Spleen (tissue), 11 donors: Measurements from ENCODE around the gene EFR3B. TPM values are rescaled to one million over a fixed set of nuclear protein-coding genes. Genes with fewer than 3 reads are reported as not detected.

ENCODE experiments used
- DNase-seq: peaks from one replicate; pipeline ENCODE4 v3.0.0-alpha.2; 2020
- H3K27ac ChIP-seq, 8 donors: fragments of 200-600 bp; sonication (generic) in 7 of 8; 1 replicate in 4 of 8; 2 replicates in 4 of 8; pipeline versions ENCODE4 v1.5.0 to v1.8.0; 2016 to 2021; ENCODE audit warnings: inconsistent platforms in 4 of 8, mild to moderate bottlenecking in 4 of 8, moderate library complexity in 1 of 8
- H3K27me3 ChIP-seq, 7 donors: fragments of 200-600 bp; sonication (generic) in 6 of 7; replicated peaks in 1 of 7; 1 replicate in 4 of 7; 2 replicates in 3 of 7; pipeline versions ENCODE4 v1.5.0 to v1.8.0; 2016 to 2021; ENCODE audit warnings: inconsistent platforms in 3 of 7, mild to moderate bottlenecking in 1 of 7
- H3K36me3 ChIP-seq, 6 donors: fragments of 200-600 bp; sonication (generic) in 5 of 6; 1 replicate in 4 of 6; 2 replicates in 2 of 6; pipeline versions ENCODE4 v1.5.0 to v1.8.0; 2016 to 2021; ENCODE audit warnings: inconsistent platforms in 2 of 6
- H3K4me1 ChIP-seq, 6 donors: fragments of 200-600 bp; sonication (generic) in 5 of 6; 1 replicate in 3 of 6; 2 replicates in 3 of 6; pipeline versions ENCODE4 v1.5.0 to v1.8.0; 2016 to 2021; ENCODE audit warnings: inconsistent platforms in 3 of 6
- H3K4me3 ChIP-seq, 8 donors: fragments of 200-600 bp; sonication (generic) in 7 of 8; 1 replicate in 4 of 8; 2 replicates in 4 of 8; pipeline versions ENCODE4 v1.5.0 to v1.8.0; 2016 to 2021; ENCODE audit warnings: inconsistent platforms in 4 of 8, mild to moderate bottlenecking in 4 of 8, moderate library complexity in 2 of 8
- H3K9me3 ChIP-seq, 8 donors: fragments of 200-600 bp; sonication (generic) in 7 of 8; 1 replicate in 4 of 8; 2 replicates in 4 of 8; pipeline versions ENCODE4 v1.5.0 to v1.8.0; 2016 to 2021; ENCODE audit warnings: inconsistent platforms in 4 of 8
- POLR2A ChIP-seq, 3 donors: fragments of 450-650 bp; IDR thresholded peaks; one replicate each; pipeline ENCODE4 v1.5.1; 2017; ENCODE audit warnings: antibody characterized with exemption in 3 of 3, mild to moderate bottlenecking in 1 of 3
- POLR2AphosphoS5 ChIP-seq, 3 donors: sonication (generic); formaldehyde crosslinking; IDR thresholded peaks; one replicate each; pipeline ENCODE4 v1.5.1; 2017; ENCODE audit warnings: antibody characterized with exemption in 3 of 3
- WGBS, 5 donors: extraction: QIAGEN DNeasy Blood & Tissue Kit in 3 of 5; methylation state at CpG; one replicate each; pipeline versions ENCODE4 v1.1.5 to v1.1.7; 2013 to 2018; 5-methylcytosine and 5-hydroxymethylcytosine counted together
- intact Hi-C: fragments of 100-400 bp; cut with DNase I; formaldehyde crosslinking; loops from one replicate; pipeline ENCODE4 v1.15.0; 2023; ENCODE audit warnings: low total_unique reads
- polyA plus RNA-seq, 3 donors: library from polyadenylated mRNA; stranded (reverse); fragments of 200-250 nt; gene quantifications; one replicate each; pipeline ENCODE4 v1.2.1, GENCODE V29; 2013
- total RNA-seq, 7 donors: library from RNA; depleted of rRNA in 3 of 7; stranded (reverse); fragments of >200 nt in 3 of 7; fragmentation: NEBNext Ultra II Directional in 4 of 7; extraction: Animal tissue kit (Norgen Biotek cat#: 25700) in 4 of 7; gene quantifications; one replicate each; pipeline versions ENCODE4 v1.1.0 to v1.2.1, GENCODE V29; 2016 to 2021
- TF ChIP-seq, protein P1 (sequence below), 11 experiments: fragments of 200-600 bp in 7 of 11; fragments of 450-650 bp in 4 of 11; sonication (generic) in 4 of 11; IDR thresholded peaks in 8 of 11; conservative IDR thresholded peaks in 3 of 11; 1 replicate in 7 of 11; 2 replicates in 4 of 11; pipeline versions ENCODE4 v1.4.0 to v1.8.0; 2016 to 2021; ENCODE audit warnings: antibody characterized with exemption in 11 of 11, inconsistent platforms in 4 of 11, mild to moderate bottlenecking in 1 of 11
- donor health status: healthy with polysubstance abuse.
- donor health status: DM: no; HTN: no; CAD: no; lungs with moderate emphysema.
- donor health status: DM: no; HTN: no; CAD: no.
- donor health status: Bipolar disorder and iron deficiency.
- donor health status: healthy.
- donor health status: DM: no; HTN: no; CAD: no.
- donor health status: DM: yes; HTN: yes; CAD: no.

EFR3B gene
- total and polyA plus RNA-seq, 10 donors: 0.22 to 13.2 (median 8.2) TPM

DNA sequence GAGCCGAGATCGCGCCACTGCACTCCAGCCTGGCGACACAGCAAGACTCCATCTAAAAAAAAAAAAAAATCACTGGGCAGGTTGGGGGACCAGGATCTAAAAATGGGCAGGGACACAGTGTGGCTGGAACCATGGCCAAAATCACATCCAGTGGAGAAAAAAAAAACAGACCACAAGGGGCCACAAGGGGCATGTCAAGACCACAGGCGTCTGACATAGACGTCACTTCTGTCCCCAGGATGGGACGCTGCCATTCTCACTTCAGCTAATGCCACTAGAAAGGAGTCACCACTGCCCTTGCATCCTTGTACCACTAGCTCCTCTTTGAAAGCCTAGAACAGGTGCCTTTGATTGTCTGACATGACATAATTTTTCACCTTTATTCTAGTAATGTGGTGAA is 129.0 kb downstream of the EFR3B start:
- peaks cover 7 to 30% (median 19%) of the 10 kb centered on the region in 6 donors for H3K4me1 ChIP-seq
- TF ChIP-seq, protein P1, sequence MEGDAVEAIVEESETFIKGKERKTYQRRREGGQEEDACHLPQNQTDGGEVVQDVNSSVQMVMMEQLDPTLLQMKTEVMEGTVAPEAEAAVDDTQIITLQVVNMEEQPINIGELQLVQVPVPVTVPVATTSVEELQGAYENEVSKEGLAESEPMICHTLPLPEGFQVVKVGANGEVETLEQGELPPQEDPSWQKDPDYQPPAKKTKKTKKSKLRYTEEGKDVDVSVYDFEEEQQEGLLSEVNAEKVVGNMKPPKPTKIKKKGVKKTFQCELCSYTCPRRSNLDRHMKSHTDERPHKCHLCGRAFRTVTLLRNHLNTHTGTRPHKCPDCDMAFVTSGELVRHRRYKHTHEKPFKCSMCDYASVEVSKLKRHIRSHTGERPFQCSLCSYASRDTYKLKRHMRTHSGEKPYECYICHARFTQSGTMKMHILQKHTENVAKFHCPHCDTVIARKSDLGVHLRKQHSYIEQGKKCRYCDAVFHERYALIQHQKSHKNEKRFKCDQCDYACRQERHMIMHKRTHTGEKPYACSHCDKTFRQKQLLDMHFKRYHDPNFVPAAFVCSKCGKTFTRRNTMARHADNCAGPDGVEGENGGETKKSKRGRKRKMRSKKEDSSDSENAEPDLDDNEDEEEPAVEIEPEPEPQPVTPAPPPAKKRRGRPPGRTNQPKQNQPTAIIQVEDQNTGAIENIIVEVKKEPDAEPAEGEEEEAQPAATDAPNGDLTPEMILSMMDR (IDR thresholded peaks at IDR 0.05 in 8 of 11, conservative IDR thresholded peaks at IDR 0.05 in 3 of 11): no peak
- TF ChIP-seq POLR2A (IDR thresholded peaks at IDR 0.05) (no peak), POLR2AphosphoS5 (IDR thresholded peaks at IDR 0.05) (no peak)
- WGBS, 5 donors: 75 to 82% (median 80%) methylated on average over 7 of the region's 7 CpGs
- no peaks in the 10 kb centered on the region for H3K9me3 ChIP-seq
- H3K36me3 ChIP-seq: no peaks in the 10 kb centered on the region
- peaks cover 6 to 63% (median 38%) of the 10 kb centered on the region in 7 donors for H3K27me3 ChIP-seq
- intact Hi-C loops: no loop called here
- no peak for DNase-seq
- H3K27ac ChIP-seq: no peak overlapping the region
- no peak overlapping the region for H3K4me3 ChIP-seq

DNA sequence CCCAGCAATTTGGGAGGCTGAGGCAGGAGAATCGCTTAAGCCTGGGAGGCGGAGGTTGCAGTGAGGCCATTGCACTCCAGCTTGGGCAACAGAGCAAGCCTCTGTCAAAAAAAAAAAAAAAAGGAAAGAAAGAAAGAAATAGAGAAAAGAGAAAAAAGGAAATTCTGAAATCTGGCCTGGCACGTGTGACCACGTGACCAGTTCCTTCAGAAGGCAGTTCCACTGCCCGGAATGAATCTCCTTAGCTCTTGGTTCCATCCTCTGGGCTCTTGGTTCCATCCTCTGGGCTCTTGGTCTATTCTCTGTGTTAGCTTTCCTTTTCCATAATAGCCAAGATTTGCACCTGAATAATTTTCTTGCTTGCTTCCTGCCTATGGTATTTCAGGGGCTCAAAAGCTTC is 131.8 kb downstream of the EFR3B start:
- Histone ChIP-seq H3K4me3 (no peak overlapping the region), H3K27me3 (peaks cover 0 to 52% (median 20%) of the 10 kb centered on the region in 7 donors), H3K9me3 (no peaks in the 10 kb centered on the region), H3K4me1 (peaks cover 0 to 4% (median 2%) of the 10 kb centered on the region in 6 donors), H3K27ac (peak overlapping the region in 1 of 8 donors; percentile 25), H3K36me3 (no peaks in the 10 kb centered on the region)
- intact Hi-C loops: no loop called here
- 79 to 87% (median 84%) methylated on average over 5 of the region's 5 CpGs for WGBS, 5 donors
- TF ChIP-seq, protein P1 (IDR thresholded peaks at IDR 0.05 in 8 of 11, conservative IDR thresholded peaks at IDR 0.05 in 3 of 11): no peak
- TF ChIP-seq POLR2A (IDR thresholded peaks at IDR 0.05): no peak
- TF ChIP-seq POLR2AphosphoS5 (IDR thresholded peaks at IDR 0.05): no peak
- no peak for DNase-seq

DNA sequence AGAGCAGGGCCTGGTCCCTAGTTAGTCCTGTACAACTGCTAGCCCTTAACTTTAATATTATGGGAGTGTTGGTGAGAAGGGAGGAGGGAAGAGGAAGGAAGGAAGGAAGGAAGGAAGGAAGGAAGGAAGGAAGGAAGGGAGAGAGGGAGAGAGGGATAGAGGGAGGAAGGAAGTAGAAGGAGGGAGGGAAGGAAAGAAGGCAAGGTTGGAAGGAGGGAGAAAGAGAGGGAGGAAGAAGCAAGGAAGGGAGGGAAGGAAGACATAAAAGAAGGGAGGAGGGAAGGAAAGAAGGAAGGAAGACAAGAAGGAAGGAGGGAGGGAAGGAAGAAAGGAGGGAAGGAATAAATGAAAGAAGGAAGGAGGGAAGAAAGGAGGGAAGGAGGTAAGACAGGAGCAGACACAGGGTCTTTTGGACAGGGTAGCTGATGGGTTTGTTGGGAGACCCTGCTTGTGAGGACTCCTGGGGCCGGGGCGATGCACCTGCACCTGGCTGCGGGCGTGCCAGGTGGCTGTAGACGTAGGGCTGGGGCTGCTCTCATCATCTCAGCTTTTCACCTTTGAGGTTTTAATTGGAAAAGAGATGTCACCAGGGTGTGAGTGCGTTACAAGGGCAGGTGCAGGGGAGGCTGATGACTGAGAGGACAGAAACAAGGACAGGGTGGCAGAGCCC is 132.5 kb downstream of the EFR3B start:
- no peak for TF ChIP-seq POLR2A (IDR thresholded peaks at IDR 0.05)
- no peak for TF ChIP-seq POLR2AphosphoS5 (IDR thresholded peaks at IDR 0.05)
- TF ChIP-seq, protein P1 (IDR thresholded peaks at IDR 0.05 in 8 of 11, conservative IDR thresholded peaks at IDR 0.05 in 3 of 11): no peak
- Histone ChIP-seq H3K4me3 (no peak overlapping the region), H3K27ac (no peak overlapping the region), H3K9me3 (no peaks in the 10 kb centered on the region), H3K27me3 (peaks cover 0 to 52% (median 14%) of the 10 kb centered on the region in 7 donors), H3K36me3 (no peaks in the 10 kb centered on the region), H3K4me1 (no peaks in the 10 kb centered on the region)
- DNase-seq: no peak
- WGBS, 5 donors: 86 to 94% (median 91%) methylated on average over 6 of the region's 6 CpGs
- intact Hi-C loops: no loop called here

DNA sequence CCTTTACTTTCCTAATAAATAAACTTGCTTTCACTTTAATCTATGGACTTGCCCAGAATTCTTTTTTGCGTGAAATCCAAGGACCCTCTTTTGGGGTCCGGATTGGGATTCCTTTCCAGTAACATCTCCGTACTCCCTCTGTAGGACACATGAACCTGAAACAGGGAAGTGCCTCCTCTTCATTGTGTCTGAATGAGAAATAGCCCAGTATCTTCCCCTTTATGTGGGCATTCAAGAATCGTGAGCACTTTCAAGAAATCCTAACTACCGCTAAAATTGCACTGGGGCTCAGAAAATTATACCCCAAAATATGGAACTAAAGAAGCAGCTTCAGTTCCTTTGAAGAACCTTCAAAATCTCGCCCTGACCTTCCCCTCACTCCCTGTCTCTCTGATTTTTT is 134.3 kb downstream of the EFR3B start:
- no peak overlapping the region for H3K27ac ChIP-seq
- TF ChIP-seq, protein P1 (IDR thresholded peaks at IDR 0.05 in 8 of 11, conservative IDR thresholded peaks at IDR 0.05 in 3 of 11): no peak
- TF ChIP-seq POLR2AphosphoS5 (IDR thresholded peaks at IDR 0.05) (no peak), POLR2A (IDR thresholded peaks at IDR 0.05) (no peak)
- no peak overlapping the region for H3K4me3 ChIP-seq
- no peak for DNase-seq
- H3K27me3 ChIP-seq: peaks cover 0 to 34% (median 4%) of the 10 kb centered on the region in 7 donors
- intact Hi-C loops: no loop called here
- no peaks in the 10 kb centered on the region for H3K4me1 ChIP-seq
- no peaks in the 10 kb centered on the region for H3K9me3 ChIP-seq
- WGBS, 5 donors: 70 to 77% (median 72%) methylated on average over 6 of the region's 6 CpGs
- no peaks in the 10 kb centered on the region for H3K36me3 ChIP-seq
